Type B pancreatic cell (in vitro differentiated cells): Measurements from ENCODE around the gene TUBGCP6. TPM values are rescaled to one million over a fixed set of nuclear protein-coding genes. Genes with fewer than 3 reads are reported as not detected.

ENCODE experiments used
- DNase-seq: peaks from one replicate; pipeline ENCODE4 v3.0.0; 2021; ENCODE audit warnings: mixed read lengths; ENCODE audit not compliant: unreplicated experiment; ENCODE audit errors: extremely low spot score
- H3K27ac Mint-ChIP-seq: 2 replicates; pipeline ENCODE4 v1.8.0; 2021; ENCODE audit warnings: mild to moderate bottlenecking, mixed read lengths
- H3K27me3 Mint-ChIP-seq: 2 replicates; pipeline ENCODE4 v1.8.0; 2021; ENCODE audit warnings: mixed read lengths
- H3K36me3 Mint-ChIP-seq: 2 replicates; pipeline ENCODE4 v1.8.0; 2021; ENCODE audit warnings: mixed read lengths
- H3K4me1 Mint-ChIP-seq: one replicate; pipeline ENCODE4 v1.8.0; 2021; ENCODE audit warnings: mixed read lengths; ENCODE audit not compliant: unreplicated experiment
- H3K4me3 Mint-ChIP-seq: 2 replicates; pipeline ENCODE4 v1.8.0; 2021; ENCODE audit warnings: mild to moderate bottlenecking, mixed read lengths
- H3K9me3 Mint-ChIP-seq: 2 replicates; pipeline ENCODE4 v1.8.0; 2021; ENCODE audit warnings: mixed read lengths
- total RNA-seq: library from RNA; stranded (reverse); gene quantifications from 2 replicates; pipeline ENCODE4 v1.2.1, GENCODE V29; 2021; ENCODE audit warnings: low replicate concordance
- TF ChIP-seq, protein P1 (sequence below): fragments of 200-600 bp; sonication (generic); conservative IDR thresholded peaks from 2 replicates; pipeline ENCODE4 v1.5.0; 2021; ENCODE audit warnings: antibody characterized with exemption, mild to moderate bottlenecking

TUBGCP6 gene
- total RNA-seq, 1 donor from 2014 or later, result 51.4 TPM

DNA sequence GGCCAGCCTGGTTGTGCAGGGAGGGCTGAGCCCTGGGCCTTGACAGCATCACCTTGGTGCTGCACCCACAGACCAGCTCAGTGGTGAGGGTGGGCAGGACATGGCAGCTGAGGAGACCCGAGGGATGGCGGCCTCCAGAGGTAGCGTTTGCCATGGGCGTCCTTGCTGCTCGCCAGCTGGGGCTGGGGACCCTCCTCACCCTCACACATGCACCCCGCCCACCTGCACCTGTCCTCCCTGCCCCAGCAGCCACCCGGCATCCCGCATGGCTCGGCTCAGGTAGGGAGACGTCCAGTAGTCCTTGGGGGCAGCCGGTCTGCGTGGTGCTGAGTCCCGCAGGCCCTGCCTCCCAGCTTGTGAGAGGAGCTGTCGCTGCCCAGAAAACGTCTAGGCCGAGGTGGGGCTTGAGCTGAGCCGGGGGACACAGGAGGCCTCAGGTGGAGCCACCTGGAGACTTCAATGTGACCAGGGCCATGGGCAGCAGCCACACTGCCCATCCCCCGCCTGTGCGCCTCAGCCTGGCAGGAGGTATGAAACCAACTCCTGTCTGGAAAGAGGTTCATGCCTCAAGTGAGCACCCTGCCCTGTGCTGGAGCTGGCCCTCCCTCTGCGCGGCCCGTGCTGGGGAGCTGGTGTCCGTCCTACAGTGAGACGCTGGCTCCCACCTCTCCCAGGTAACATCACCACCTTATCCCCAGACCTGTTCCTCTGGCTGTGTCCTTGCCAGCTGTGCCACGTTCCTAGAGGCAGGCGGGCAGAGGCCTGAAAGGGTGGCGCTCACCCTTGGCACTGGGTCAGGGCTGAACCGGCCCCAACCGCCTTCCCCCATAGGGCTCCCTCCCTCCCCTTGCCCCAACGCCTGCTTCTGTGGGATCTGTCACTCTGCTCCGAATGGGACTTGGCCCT lies 62.4 kb downstream of the TUBGCP6 start:
- TF ChIP-seq, protein P1, sequence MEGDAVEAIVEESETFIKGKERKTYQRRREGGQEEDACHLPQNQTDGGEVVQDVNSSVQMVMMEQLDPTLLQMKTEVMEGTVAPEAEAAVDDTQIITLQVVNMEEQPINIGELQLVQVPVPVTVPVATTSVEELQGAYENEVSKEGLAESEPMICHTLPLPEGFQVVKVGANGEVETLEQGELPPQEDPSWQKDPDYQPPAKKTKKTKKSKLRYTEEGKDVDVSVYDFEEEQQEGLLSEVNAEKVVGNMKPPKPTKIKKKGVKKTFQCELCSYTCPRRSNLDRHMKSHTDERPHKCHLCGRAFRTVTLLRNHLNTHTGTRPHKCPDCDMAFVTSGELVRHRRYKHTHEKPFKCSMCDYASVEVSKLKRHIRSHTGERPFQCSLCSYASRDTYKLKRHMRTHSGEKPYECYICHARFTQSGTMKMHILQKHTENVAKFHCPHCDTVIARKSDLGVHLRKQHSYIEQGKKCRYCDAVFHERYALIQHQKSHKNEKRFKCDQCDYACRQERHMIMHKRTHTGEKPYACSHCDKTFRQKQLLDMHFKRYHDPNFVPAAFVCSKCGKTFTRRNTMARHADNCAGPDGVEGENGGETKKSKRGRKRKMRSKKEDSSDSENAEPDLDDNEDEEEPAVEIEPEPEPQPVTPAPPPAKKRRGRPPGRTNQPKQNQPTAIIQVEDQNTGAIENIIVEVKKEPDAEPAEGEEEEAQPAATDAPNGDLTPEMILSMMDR, result no peak
- no peaks in the 10 kb centered on the region for H3K27me3 Mint-ChIP-seq
- H3K9me3 Mint-ChIP-seq, result no peaks in the 10 kb centered on the region
- H3K4me3 Mint-ChIP-seq, result no peak overlapping the region
- H3K4me1 Mint-ChIP-seq, result peaks cover 9% of the 10 kb centered on the region
- DNase-seq, result no peak
- no peak overlapping the region for H3K27ac Mint-ChIP-seq
- no peaks in the 10 kb centered on the region for H3K36me3 Mint-ChIP-seq

DNA sequence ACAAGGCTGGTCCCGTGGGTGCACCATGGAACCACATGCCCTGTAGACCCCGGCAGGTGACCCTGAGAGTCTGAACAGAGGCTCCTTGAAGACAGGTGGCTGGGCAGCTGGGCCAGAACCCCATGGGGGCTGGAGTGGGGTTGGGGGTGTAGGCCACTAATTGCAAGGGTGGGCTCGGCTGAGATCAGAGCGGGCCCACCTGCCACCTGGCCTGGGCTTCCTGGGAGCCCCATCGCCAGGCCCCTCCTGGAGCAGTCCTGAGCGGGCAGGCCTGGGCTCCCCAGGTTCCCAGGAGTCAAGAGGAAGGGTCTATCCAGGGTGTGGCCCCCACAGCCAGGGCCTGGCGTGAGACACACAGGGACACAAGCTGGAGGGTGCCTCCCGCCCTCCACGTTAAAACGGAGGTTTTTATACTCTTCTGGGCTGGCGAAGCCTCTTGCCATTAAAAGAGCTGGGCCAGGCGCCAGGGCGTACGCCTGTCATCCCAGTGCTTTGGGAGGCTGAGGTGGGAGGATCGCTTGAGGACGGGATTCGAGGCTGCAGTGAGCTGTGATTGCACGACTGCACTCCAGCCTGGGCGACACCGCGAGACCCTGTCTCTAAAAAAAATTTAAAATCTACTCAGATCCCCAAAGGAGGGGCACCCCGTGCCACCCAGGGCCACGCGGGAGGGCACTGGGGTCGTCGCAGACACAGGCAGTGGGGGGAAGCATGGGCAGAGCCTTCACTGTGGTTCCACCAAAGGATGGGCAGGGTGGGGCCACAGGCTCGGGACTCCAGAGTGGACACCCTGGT lies 63.9 kb downstream of the TUBGCP6 start:
- peak; percentile 64 for DNase-seq
- peaks cover 5% of the 10 kb centered on the region for H3K4me1 Mint-ChIP-seq
- H3K27me3 Mint-ChIP-seq, result no peaks in the 10 kb centered on the region
- TF ChIP-seq, protein P1, result no peak
- H3K27ac Mint-ChIP-seq, result no peak overlapping the region
- no peaks in the 10 kb centered on the region for H3K9me3 Mint-ChIP-seq
- H3K36me3 Mint-ChIP-seq, result no peaks in the 10 kb centered on the region
- no peak overlapping the region for H3K4me3 Mint-ChIP-seq

GRCh38 chr22:50179937-50180726 lies 64.7 kb downstream of the TUBGCP6 start:
- TF ChIP-seq, protein P1, result no peak
- no peaks in the 10 kb centered on the region for H3K9me3 Mint-ChIP-seq
- peaks cover 5% of the 10 kb centered on the region for H3K4me1 Mint-ChIP-seq
- peak; percentile 65 for DNase-seq
- H3K36me3 Mint-ChIP-seq, result no peaks in the 10 kb centered on the region
- H3K4me3 Mint-ChIP-seq, result peak overlapping the region; percentile 32
- no peak overlapping the region for H3K27ac Mint-ChIP-seq
- H3K27me3 Mint-ChIP-seq, result no peaks in the 10 kb centered on the region

GRCh38 chr22:50178871-50179869 lies 65.7 kb downstream of the TUBGCP6 start:
- TF ChIP-seq, protein P1, result no peak
- Mint-ChIP-seq H3K27me3 (no peaks in the 10 kb centered on the region), H3K4me1 (peaks cover 5% of the 10 kb centered on the region), H3K9me3 (no peaks in the 10 kb centered on the region), H3K4me3 (peak overlapping the region; percentile 32), H3K27ac (no peak overlapping the region), H3K36me3 (no peaks in the 10 kb centered on the region)
- peak; percentile 71 for DNase-seq
